GM20000 (cell line): ENCODE data around the gene ZNF407.

Experiments
- DNase-seq: peaks from one replicate; pipeline ENCODE4 v3.0.0; 2012; ENCODE audit warnings: low spot score
- TF ChIP-seq, protein P1 (sequence below): IDR thresholded peaks from 2 replicates; pipeline ENCODE4 v1.5.1; 2012; ENCODE audit warnings: mild to moderate bottlenecking, control low read depth; ENCODE audit errors: extremely low read depth, missing control alignments

Gene ZNF407

GRCh38 chr18:74597662-74598349 is at the start of gene ZNF407:
ZNF407 (plus strand) TSS chr18:74597870; CDS start chr18:74631020, 33,150 bp downstream.
- TF ChIP-seq, protein P1, sequence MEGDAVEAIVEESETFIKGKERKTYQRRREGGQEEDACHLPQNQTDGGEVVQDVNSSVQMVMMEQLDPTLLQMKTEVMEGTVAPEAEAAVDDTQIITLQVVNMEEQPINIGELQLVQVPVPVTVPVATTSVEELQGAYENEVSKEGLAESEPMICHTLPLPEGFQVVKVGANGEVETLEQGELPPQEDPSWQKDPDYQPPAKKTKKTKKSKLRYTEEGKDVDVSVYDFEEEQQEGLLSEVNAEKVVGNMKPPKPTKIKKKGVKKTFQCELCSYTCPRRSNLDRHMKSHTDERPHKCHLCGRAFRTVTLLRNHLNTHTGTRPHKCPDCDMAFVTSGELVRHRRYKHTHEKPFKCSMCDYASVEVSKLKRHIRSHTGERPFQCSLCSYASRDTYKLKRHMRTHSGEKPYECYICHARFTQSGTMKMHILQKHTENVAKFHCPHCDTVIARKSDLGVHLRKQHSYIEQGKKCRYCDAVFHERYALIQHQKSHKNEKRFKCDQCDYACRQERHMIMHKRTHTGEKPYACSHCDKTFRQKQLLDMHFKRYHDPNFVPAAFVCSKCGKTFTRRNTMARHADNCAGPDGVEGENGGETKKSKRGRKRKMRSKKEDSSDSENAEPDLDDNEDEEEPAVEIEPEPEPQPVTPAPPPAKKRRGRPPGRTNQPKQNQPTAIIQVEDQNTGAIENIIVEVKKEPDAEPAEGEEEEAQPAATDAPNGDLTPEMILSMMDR = no peak
- DNase-seq = peak; percentile 91

- TF ChIP-seq, protein P1 = no peak
- DNase-seq = no peak
These were observed 48.0 kb upstream of the ZNF407 start for GRCh38 chr18:74549591-74550104.

GRCh38 chr18:74550886-74551285 is 46.8 kb upstream of the ZNF407 start:
- TF ChIP-seq, protein P1 = no peak
- DNase-seq = no peak

GRCh38 chr18:74551452-74551851 is 46.2 kb upstream of the ZNF407 start:
- TF ChIP-seq, protein P1 = no peak

DNA sequence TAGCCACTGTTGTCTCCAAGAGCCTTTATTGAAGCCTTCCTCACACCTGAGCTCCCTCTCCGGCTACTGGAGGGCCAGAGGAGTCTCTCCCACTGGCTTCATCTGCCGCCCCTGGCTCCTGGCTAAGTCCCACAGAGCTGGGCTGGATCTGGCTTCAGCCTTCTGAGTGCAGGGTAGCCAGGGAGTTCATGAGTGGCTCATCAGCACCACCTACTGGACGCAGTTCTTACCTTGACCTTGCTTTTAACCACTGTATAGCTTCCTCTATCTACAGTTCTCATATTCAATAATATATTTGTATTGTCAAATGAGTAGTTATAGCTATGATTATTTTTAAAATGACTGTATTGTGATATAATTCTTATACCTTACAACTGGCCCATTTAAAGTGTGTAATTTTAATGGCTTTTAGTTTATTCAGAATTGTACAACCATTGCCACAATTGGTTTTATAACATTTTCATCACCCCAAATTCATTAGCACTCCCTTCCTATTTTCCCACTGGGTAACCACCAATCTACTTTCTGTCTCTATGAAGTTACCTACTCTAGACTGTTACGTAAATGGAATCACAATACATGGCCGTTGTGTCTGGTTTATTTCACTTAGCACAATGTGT is 45.6 kb upstream of the ZNF407 start:
- peak; percentile 83 for DNase-seq
- TF ChIP-seq, protein P1 = peak; percentile 40

More at GRCh38 chr18:74551452-74551851, 46.2 kb upstream of the ZNF407 start:
- DNase-seq = no peak

DNA sequence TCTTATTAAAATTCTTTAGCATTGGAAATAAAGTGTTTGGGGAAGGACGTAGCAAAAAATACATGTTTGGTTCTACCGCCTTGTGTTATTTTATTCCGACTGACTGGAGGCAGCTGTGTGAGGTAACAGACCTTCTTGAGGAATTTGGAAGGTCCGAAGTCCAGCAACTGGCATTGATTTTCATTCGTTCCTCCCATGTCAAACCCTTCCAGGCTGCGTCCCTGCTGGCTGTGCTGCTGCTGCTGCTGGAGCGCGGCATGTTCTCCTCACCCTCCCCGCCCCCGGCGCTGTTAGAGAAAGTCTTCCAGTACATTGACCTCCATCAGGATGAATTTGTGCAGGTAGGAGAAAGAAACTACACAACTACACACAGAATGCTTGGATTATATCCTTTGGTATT is 41.5 kb upstream of the ZNF407 start:
- DNase-seq = no peak
- TF ChIP-seq, protein P1 = no peak

- no peak for DNase-seq
- TF ChIP-seq, protein P1 = no peak
These were observed 39.6 kb upstream of the ZNF407 start for GRCh38 chr18:74558096-74558495.
